ENCODE data around the gene ZNF473.
"Not testable (repeated sequence)": the region's sequence is repeated elsewhere in the genome, so short reads cannot be mapped to it uniquely, and the experiment has no call there.

The ZNF473 gene

GRCh38 chr19:50087153-50087552 lies 61.3 kb downstream of the ZNF473 start:
- H3K27me3 ChIP-seq (replicated peaks; ENCODE audit: control insufficient read depth, insufficient read depth, low read length); H3K36me3 ChIP-seq (ENCODE audit: control insufficient read depth, insufficient read depth, low read length); DNase-seq (ENCODE audit: extremely low read depth, insufficient read length); H3K4me3 ChIP-seq (replicated peaks; ENCODE audit: low read depth, low read length): not testable (repeated sequence)

GRCh38 chr19:50090706-50091105 lies 64.9 kb downstream of the ZNF473 start:
- TF ChIP-seq CTCF (IDR thresholded peaks at IDR 0.05; ENCODE audit: insufficient read depth, low read length, poor library complexity, severe bottlenecking) = peak; percentile 40
- not testable (repeated sequence) for DNase-seq (ENCODE audit: extremely low read depth, insufficient read length); H3K4me3 ChIP-seq (replicated peaks; ENCODE audit: low read depth, low read length); H3K36me3 ChIP-seq (ENCODE audit: control insufficient read depth, insufficient read depth, low read length); H3K27me3 ChIP-seq (replicated peaks; ENCODE audit: control insufficient read depth, insufficient read depth, low read length)

GRCh38 chr19:50091786-50092185 lies 66.0 kb downstream of the ZNF473 start:
- H3K36me3 ChIP-seq (ENCODE audit: control insufficient read depth, insufficient read depth, low read length); DNase-seq (ENCODE audit: extremely low read depth, insufficient read length); H3K4me3 ChIP-seq (replicated peaks; ENCODE audit: low read depth, low read length); H3K27me3 ChIP-seq (replicated peaks; ENCODE audit: control insufficient read depth, insufficient read depth, low read length): not testable (repeated sequence)

- H3K4me3 ChIP-seq (replicated peaks; ENCODE audit: low read depth, low read length) = not testable (repeated sequence)
These were observed 66.8 kb downstream of the ZNF473 start for GRCh38 chr19:50092597-50092996.

GRCh38 chr19:50097884-50098283 lies 72.1 kb downstream of the ZNF473 start:
- H3K36me3 ChIP-seq (ENCODE audit: control insufficient read depth, insufficient read depth, low read length); H3K4me3 ChIP-seq (replicated peaks; ENCODE audit: low read depth, low read length); DNase-seq (ENCODE audit: extremely low read depth, insufficient read length): not testable (repeated sequence)

More at GRCh38 chr19:50092597-50092996, 66.8 kb downstream of the ZNF473 start:
- not testable (repeated sequence) for H3K27me3 ChIP-seq (replicated peaks; ENCODE audit: control insufficient read depth, insufficient read depth, low read length); H3K36me3 ChIP-seq (ENCODE audit: control insufficient read depth, insufficient read depth, low read length); DNase-seq (ENCODE audit: extremely low read depth, insufficient read length)

GRCh38 chr19:50098892-50099291 lies 73.1 kb downstream of the ZNF473 start:
- DNase-seq (ENCODE audit: extremely low read depth, insufficient read length); H3K27me3 ChIP-seq (replicated peaks; ENCODE audit: control insufficient read depth, insufficient read depth, low read length); H3K36me3 ChIP-seq (ENCODE audit: control insufficient read depth, insufficient read depth, low read length); H3K4me3 ChIP-seq (replicated peaks; ENCODE audit: low read depth, low read length): not testable (repeated sequence)

More at GRCh38 chr19:50097884-50098283, 72.1 kb downstream of the ZNF473 start:
- not testable (repeated sequence) for H3K27me3 ChIP-seq (replicated peaks; ENCODE audit: control insufficient read depth, insufficient read depth, low read length)

GRCh38 chr19:50099696-50100095 lies 73.9 kb downstream of the ZNF473 start:
- DNase-seq (ENCODE audit: extremely low read depth, insufficient read length); H3K36me3 ChIP-seq (ENCODE audit: control insufficient read depth, insufficient read depth, low read length); H3K4me3 ChIP-seq (replicated peaks; ENCODE audit: low read depth, low read length); H3K27me3 ChIP-seq (replicated peaks; ENCODE audit: control insufficient read depth, insufficient read depth, low read length): not testable (repeated sequence)

GRCh38 chr19:50100946-50101345 lies 75.1 kb downstream of the ZNF473 start:
- not testable (repeated sequence) for H3K36me3 ChIP-seq (ENCODE audit: control insufficient read depth, insufficient read depth, low read length); DNase-seq (ENCODE audit: extremely low read depth, insufficient read length); H3K27me3 ChIP-seq (replicated peaks; ENCODE audit: control insufficient read depth, insufficient read depth, low read length); H3K4me3 ChIP-seq (replicated peaks; ENCODE audit: low read depth, low read length)

All from GM06990 (cell line).